Fibroblast of lung (primary cell): ENCODE data around the gene HECTD4.

ENCODE experiments used
- CTCF ChIP-seq, 2 donors: IDR thresholded peaks in 1 of 2; conservative IDR thresholded peaks in 1 of 2; 1 replicate in 1 of 2; 2 replicates in 1 of 2; pipeline ENCODE4 v1.5.1; 2011 to 2012; ENCODE audit warnings: low read length in 2 of 2, control low read depth in 1 of 2, inconsistent platforms in 1 of 2, low read depth in 1 of 2, mild to moderate bottlenecking in 1 of 2
- EZH2 ChIP-seq: IDR thresholded peaks from 2 replicates; pipeline ENCODE4 v1.5.1; 2012; ENCODE audit warnings: low read length, control low read depth, mild to moderate bottlenecking; ENCODE audit errors: missing control alignments

- TF ChIP-seq CTCF (conservative IDR thresholded peaks at IDR 0.05 in 1 of 2, IDR thresholded peaks at IDR 0.05 in 1 of 2; ENCODE audit: low read depth in 1 of 2, low read length in 2 of 2) (no peak), EZH2 (no peak)
These were observed 51.5 kb downstream of the HECTD4 start for GRCh38 chr12:112330706-112331105.
